CMK (cell line): Measurements from ENCODE around the gene NSUN7.
"Not testable (repeated sequence)": the region's sequence is repeated elsewhere in the genome, so short reads cannot be mapped to it uniquely, and the experiment has no call there.

ENCODE experiments used
- DNase-seq: peaks from one replicate; pipeline ENCODE4 v3.0.0-alpha.2; 2010; ENCODE audit warnings: low read depth

Gene NSUN7

GRCh38 chr4:40749717-40750460 is at the start of gene NSUN7:
Gene NSUN7, plus strand, starts transcription at chr4:40749955. Its CDS starts 739 bp downstream, at chr4:40750694.
- DNase-seq, result no peak

GRCh38 chr4:40702137-40702799 is 47.5 kb upstream of the NSUN7 start:
- DNase-seq, result no peak

GRCh38 chr4:40702800-40703151 is 47.0 kb upstream of the NSUN7 start:
- DNase-seq, result no peak

- no peak for DNase-seq
Measured at GRCh38 chr4:40704073-40704472, 45.7 kb upstream of the NSUN7 start.

GRCh38 chr4:40710484-40711254 is 39.1 kb upstream of the NSUN7 start:
- DNase-seq, result no peak

- DNase-seq, result not testable (repeated sequence)
Measured at GRCh38 chr4:40713001-40713400, 36.8 kb upstream of the NSUN7 start.

GRCh38 chr4:40713798-40714197 is 36.0 kb upstream of the NSUN7 start:
- no peak for DNase-seq

GRCh38 chr4:40718586-40718985 is 31.2 kb upstream of the NSUN7 start:
- DNase-seq, result no peak

- no peak for DNase-seq
Measured at GRCh38 chr4:40719008-40719623, 30.6 kb upstream of the NSUN7 start.

GRCh38 chr4:40720351-40720750 is 29.4 kb upstream of the NSUN7 start:
- no peak for DNase-seq

GRCh38 chr4:40720916-40721315 is 28.8 kb upstream of the NSUN7 start:
- no peak for DNase-seq

GRCh38 chr4:40721730-40722171 is 28.0 kb upstream of the NSUN7 start:
- no peak for DNase-seq

- DNase-seq, result no peak
Measured at GRCh38 chr4:40722576-40723161, 27.1 kb upstream of the NSUN7 start.

GRCh38 chr4:40723728-40724127 is 26.0 kb upstream of the NSUN7 start:
- no peak for DNase-seq

- no peak for DNase-seq
Measured at GRCh38 chr4:40728333-40728732, 21.4 kb upstream of the NSUN7 start.

GRCh38 chr4:40729555-40729954 is 20.2 kb upstream of the NSUN7 start:
- no peak for DNase-seq

- DNase-seq, result no peak
Measured at GRCh38 chr4:40730091-40730679, 19.6 kb upstream of the NSUN7 start.

- no peak for DNase-seq
Measured at GRCh38 chr4:40731361-40731760, 18.4 kb upstream of the NSUN7 start.

GRCh38 chr4:40731792-40732245 is 17.9 kb upstream of the NSUN7 start:
- no peak for DNase-seq

GRCh38 chr4:40733752-40734151 is 16.0 kb upstream of the NSUN7 start:
- DNase-seq, result no peak

GRCh38 chr4:40734497-40734896 is 15.3 kb upstream of the NSUN7 start:
- DNase-seq, result no peak

GRCh38 chr4:40736910-40737309 is 12.8 kb upstream of the NSUN7 start:
- DNase-seq, result no peak
